Measurements from ENCODE around the gene RERE.

The RERE gene

GRCh38 chr1:8409606-8410005 lies 407.8 kb downstream of the RERE start:
- peak overlapping the region in 1 of 2 experiments; percentile 15 for H3K4me3 ChIP-seq (ENCODE audit: low read depth in 1 of 2, low read length in 1 of 2)
- no peak for TF ChIP-seq CTCF (IDR thresholded peaks at IDR 0.05)
- peaks cover 13 to 16% of the 10 kb centered on the region in 2 experiments for H3K4me1 ChIP-seq (ENCODE audit: control insufficient read depth in 1 of 2, insufficient read depth in 1 of 2, low read depth in 1 of 2, low read length in 1 of 2)
- no peaks in the 10 kb centered on the region for H3K9me3 ChIP-seq
- peaks cover 88% of the 10 kb centered on the region for H3K36me3 ChIP-seq
- peak overlapping the region; percentile 83 for H3K27ac ChIP-seq
- no peaks in the 10 kb centered on the region for H3K27me3 ChIP-seq

- peaks cover 13 to 16% of the 10 kb centered on the region in 2 experiments for H3K4me1 ChIP-seq (ENCODE audit: control insufficient read depth in 1 of 2, insufficient read depth in 1 of 2, low read depth in 1 of 2, low read length in 1 of 2)
- peak; percentile 58 for TF ChIP-seq CTCF (IDR thresholded peaks at IDR 0.05)
- no peaks in the 10 kb centered on the region for H3K27me3 ChIP-seq
- peaks cover 88% of the 10 kb centered on the region for H3K36me3 ChIP-seq
- H3K4me3 ChIP-seq (ENCODE audit: low read depth in 1 of 2, low read length in 1 of 2), result peak overlapping the region in 1 of 2 experiments; percentile 15
- no peaks in the 10 kb centered on the region for H3K9me3 ChIP-seq
- H3K27ac ChIP-seq, result peak overlapping the region; percentile 83
These were observed 408.3 kb downstream of the RERE start for GRCh38 chr1:8409106-8409505.

GRCh38 chr1:8408151-8408839 lies 409.1 kb downstream of the RERE start:
- peaks cover 13 to 16% of the 10 kb centered on the region in 2 experiments for H3K4me1 ChIP-seq (ENCODE audit: control insufficient read depth in 1 of 2, insufficient read depth in 1 of 2, low read depth in 1 of 2, low read length in 1 of 2)
- no peak for TF ChIP-seq CTCF (IDR thresholded peaks at IDR 0.05)
- peak overlapping the region; percentile 83 for H3K27ac ChIP-seq
- H3K27me3 ChIP-seq, result no peaks in the 10 kb centered on the region
- peak overlapping the region in 1 of 2 experiments; percentile 15 for H3K4me3 ChIP-seq (ENCODE audit: low read depth in 1 of 2, low read length in 1 of 2)
- H3K9me3 ChIP-seq, result no peaks in the 10 kb centered on the region
- peaks cover 84% of the 10 kb centered on the region for H3K36me3 ChIP-seq

GRCh38 chr1:8407652-8408051 lies 409.8 kb downstream of the RERE start:
- H3K4me1 ChIP-seq (ENCODE audit: control insufficient read depth in 1 of 2, insufficient read depth in 1 of 2, low read depth in 1 of 2, low read length in 1 of 2), result peaks cover 13 to 16% of the 10 kb centered on the region in 2 experiments

GRCh38 chr1:8406960-8407359 lies 410.5 kb downstream of the RERE start:
- H3K9me3 ChIP-seq, result no peaks in the 10 kb centered on the region
- no peak for TF ChIP-seq CTCF (IDR thresholded peaks at IDR 0.05)
- H3K27me3 ChIP-seq, result no peaks in the 10 kb centered on the region
- peaks cover 82% of the 10 kb centered on the region for H3K36me3 ChIP-seq
- no peak overlapping the region for H3K4me3 ChIP-seq (ENCODE audit: low read depth in 1 of 2, low read length in 1 of 2)
- H3K4me1 ChIP-seq (ENCODE audit: control insufficient read depth in 1 of 2, insufficient read depth in 1 of 2, low read depth in 1 of 2, low read length in 1 of 2), result peaks cover 13 to 16% of the 10 kb centered on the region in 2 experiments
- H3K27ac ChIP-seq, result no peak overlapping the region

More at GRCh38 chr1:8407652-8408051, 409.8 kb downstream of the RERE start:
- Histone ChIP-seq H3K9me3 (no peaks in the 10 kb centered on the region), H3K27me3 (no peaks in the 10 kb centered on the region), H3K4me3 (ENCODE audit: low read depth in 1 of 2, low read length in 1 of 2) (no peak overlapping the region), H3K36me3 (peaks cover 82% of the 10 kb centered on the region), H3K27ac (no peak overlapping the region)
- no peak for TF ChIP-seq CTCF (IDR thresholded peaks at IDR 0.05)

All from neutrophil (primary cell).